GM10248 (cell line): Measurements from ENCODE around the gene ELOVL3.
"Not testable (repeated sequence)": the region's sequence is repeated elsewhere in the genome, so short reads cannot be mapped to it uniquely, and the experiment has no call there.

Experiments
- CTCF ChIA-PET: fragments of 300-600 bp; sonication (Branson Sonifier 250); formaldehyde crosslinking; extraction: SDS; loops from one replicate; lab custom pipeline; 2021; ENCODE audit warnings: antibody characterized with exemption; lab: Yijun Ruan, JAX
- POLR2A ChIA-PET: fragments of 350-650 bp; sonication (Branson Sonifier 250); formaldehyde crosslinking; extraction: SDS; loops from one replicate; lab custom pipeline; 2020; ENCODE audit warnings: antibody characterized with exemption; lab: Yijun Ruan, JAX
- DNase-seq: peaks from one replicate; pipeline ENCODE4 v3.0.0; 2012; ENCODE audit errors: extremely low spot score
- CTCF ChIP-seq: IDR thresholded peaks from 2 replicates; pipeline ENCODE4 v1.5.1; 2012; ENCODE audit warnings: mild to moderate bottlenecking, low read depth; ENCODE audit errors: extremely low read depth, missing control alignments, control extremely low read depth

The ELOVL3 gene

GRCh38 chr10:102208311-102209035, 17.6 kb upstream of the ELOVL3 start:
- ChIA-PET POLR2A (no interaction called here), CTCF (interaction anchor here (0.7 to 2.2 kb wide), 5 partner anchors 12 to 51 kb away, joined by 3 to 9 read pairs (median 8); no protein-coding TSS in a partner anchor)
- TF ChIP-seq CTCF = no peak
- DNase-seq = no peak

- ChIA-PET POLR2A (no interaction called here), CTCF (interaction anchor here (0.8 to 1.7 kb wide), 7 partner anchors 10 to 182 kb away, joined by 3 to 9 read pairs (median 3); partner anchors contain the start of gene ELOVL3)
- no peak for TF ChIP-seq CTCF
- DNase-seq = no peak
These were observed 14.3 kb upstream of the ELOVL3 start for GRCh38 chr10:102211615-102212299.

- DNase-seq, POLR2A ChIA-PET: not testable (repeated sequence)
- CTCF ChIA-PET = interaction anchor here (1.0 to 1.3 kb wide), 3 partner anchors 16 to 186 kb away, joined by 3 to 4 read pairs (median 4); no protein-coding TSS in a partner anchor
These were observed 12.5 kb upstream of the ELOVL3 start for GRCh38 chr10:102213599-102213998.

DNA sequence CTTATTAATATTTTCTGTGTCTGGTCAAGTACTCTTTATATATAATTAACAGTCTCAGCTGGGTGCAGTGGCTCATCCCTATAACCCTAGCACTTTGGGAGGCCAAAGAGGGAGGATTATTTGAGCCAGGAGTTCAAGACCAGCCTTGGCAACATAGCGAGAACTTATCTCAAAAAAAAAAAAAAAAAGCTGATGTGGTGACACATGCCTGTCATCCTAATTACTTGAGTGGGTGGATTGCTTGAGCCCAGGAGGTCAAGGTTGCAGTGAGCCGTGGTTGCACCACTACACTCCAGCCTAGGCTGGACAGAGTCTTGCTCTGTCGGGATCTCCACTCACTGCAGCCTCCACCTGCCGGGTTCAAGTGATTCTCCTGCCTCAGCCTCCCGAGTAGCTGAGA, 6.7 kb upstream of the ELOVL3 start:
- CTCF ChIA-PET = interaction anchor here (1.0 to 4.5 kb wide), 8 partner anchors 8 to 180 kb away, joined by 3 to 57 read pairs (median 5); no protein-coding TSS in a partner anchor
- POLR2A ChIA-PET = interaction anchor here (0.6 kb wide), 1 partner anchor 21 kb away, joined by 3 read pairs; no protein-coding TSS in a partner anchor
- no peak for DNase-seq
- no peak for TF ChIP-seq CTCF

GRCh38 chr10:102220612-102221011, 5.5 kb upstream of the ELOVL3 start:
- TF ChIP-seq CTCF = no peak
- DNase-seq = no peak
- CTCF ChIA-PET = interaction anchor here (1.0 to 4.5 kb wide), 9 partner anchors 10 to 213 kb away, joined by 3 to 57 read pairs (median 6); partner anchors contain the start of gene CUEDC2
- POLR2A ChIA-PET = no interaction called here

DNA sequence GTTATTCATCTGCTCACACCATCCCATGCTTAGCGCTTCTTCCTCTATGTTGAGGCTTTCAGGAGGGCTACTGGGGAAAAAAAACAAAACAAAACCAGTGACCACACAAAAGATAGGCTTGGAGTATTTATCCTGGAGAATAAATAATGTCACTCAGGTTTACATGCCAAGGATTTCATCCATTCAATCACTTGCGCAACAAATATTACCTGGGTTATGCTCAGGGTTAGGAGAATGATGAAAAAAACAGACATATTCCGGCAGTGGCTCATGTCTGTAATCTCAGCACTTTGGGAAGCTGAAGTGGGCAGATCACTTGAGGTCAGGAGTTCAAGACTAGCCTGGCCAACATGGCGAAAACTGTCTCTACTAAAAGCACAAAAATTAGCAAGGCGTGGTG, 3.3 kb upstream of the ELOVL3 start:
- POLR2A ChIA-PET = no interaction called here
- TF ChIP-seq CTCF = no peak
- CTCF ChIA-PET = interaction anchor here (1.4 to 19.9 kb wide), 5 partner anchors 9 to 131 kb away, joined by 3 to 566 read pairs (median 5); no protein-coding TSS in a partner anchor
- DNase-seq = no peak
